GM21825 (cell line): ENCODE results near the gene UXS1.
A peak's percentile ranks its signal among the peaks of the same experiment; 100 is the strongest.
"Not testable (repeated sequence)": the region's sequence is repeated elsewhere in the genome, so short reads cannot be mapped to it uniquely, and the experiment has no call there.

ENCODE experiments used
- ATAC-seq: cut with Tn5 transposase; IDR thresholded peaks from one replicate; pipeline ENCODE4 v1.9.1; 2021; ENCODE audit warnings: mild to moderate bottlenecking, moderate library complexity; ENCODE audit not compliant: unreplicated experiment

Gene UXS1

DNA sequence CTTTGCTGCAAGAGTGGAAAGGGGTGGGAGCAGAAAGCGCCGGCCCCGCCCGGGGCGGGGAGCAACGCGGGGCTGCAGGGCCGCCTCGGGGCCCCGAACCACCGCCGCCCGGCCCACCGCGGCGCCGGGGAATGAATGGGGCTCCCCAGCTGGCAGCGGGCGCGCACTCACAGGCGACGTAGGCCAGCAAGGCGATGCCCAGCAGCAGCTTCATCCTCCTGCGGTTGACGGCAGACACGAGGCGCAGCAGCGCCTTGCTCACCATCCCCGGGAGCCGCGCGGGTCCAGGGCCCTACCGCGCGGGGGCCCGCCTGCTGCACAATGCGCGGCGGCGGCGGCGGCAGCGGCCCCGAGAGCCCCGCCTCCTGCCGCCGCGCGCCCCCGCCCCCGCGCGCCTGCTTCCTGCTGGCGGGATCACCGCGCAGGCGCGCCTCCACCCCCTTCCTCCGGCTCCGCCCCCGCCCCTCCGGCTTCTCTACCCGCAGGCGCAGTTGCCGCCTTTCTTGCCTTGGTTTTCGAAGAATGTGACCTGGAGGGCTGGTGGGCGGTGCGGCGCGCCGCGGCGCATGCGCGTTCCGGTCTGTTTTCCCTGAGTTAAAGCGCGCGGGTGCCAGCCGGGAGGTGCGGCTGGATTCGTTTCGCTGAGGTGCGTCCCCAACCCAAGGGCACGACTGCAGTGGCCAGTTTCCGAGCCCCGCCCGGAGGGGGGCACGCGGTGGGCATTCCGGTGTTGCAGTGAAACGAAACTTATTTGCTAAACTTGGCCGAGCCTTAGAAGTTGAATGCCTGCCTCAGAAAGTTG is at the start of gene UXS1:
UXS1 (minus strand) TSS at position 325 of the 802 bp plus-strand sequence; CDS start at position 265, 60 bp downstream.
- ATAC-seq = peak; percentile 66

DNA sequence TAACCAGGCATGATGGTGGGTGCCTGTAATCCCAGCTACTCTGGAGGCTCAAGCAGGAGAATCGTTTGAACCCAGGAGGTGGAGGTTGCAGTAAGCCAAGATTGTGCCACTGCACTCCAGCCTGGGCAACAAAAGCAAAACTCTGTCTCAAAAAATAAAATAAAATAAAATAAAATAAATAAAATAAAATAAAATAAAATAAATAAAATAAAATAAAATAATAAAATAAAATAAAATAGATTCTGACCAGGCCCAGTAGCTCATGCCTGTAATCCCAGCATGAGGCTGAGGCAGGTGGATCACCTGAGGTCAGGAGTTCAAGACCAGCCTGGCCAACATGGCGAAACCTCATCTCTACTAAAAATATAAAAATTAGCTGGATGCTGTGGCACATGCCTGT is 45.4 kb upstream of the UXS1 start:
- not testable (repeated sequence) for ATAC-seq

DNA sequence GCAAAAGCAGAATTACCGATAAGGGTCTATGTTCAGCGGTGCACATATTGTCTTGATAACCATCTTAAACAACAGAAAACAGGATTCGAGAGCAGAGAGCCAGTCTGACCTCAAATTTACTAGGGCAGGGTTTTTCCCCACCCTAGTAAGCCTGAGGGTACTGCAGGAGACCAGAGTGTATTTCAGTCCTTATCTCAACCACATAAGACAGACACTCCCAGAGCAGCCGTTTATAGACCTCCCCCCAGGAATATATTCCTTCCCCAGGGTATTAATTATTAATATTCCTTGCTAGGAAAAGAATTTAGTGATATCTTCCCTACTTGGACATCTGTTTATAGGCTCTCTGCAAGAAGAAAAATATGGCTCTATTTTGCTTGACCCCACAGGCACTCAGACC is 41.3 kb upstream of the UXS1 start:
- ATAC-seq = not testable (repeated sequence)

DNA sequence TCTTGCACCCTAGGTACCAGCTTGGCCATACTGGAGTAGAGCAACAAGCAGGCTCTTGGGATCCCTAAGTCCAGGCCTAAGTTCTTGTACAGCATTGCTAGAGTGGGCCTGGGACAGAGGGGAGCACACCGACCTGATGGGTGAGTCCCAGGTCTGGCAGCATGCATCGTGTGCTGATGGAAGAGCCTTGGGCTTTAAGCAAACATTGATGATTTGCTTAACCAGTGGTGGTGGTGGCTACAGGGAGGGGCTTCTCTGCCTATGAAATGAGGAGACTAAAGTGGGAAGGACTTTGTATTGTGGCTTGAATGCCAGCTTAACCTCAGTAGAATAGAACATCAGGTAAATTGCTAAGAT is 39.2 kb upstream of the UXS1 start:
- ATAC-seq = no peak

DNA sequence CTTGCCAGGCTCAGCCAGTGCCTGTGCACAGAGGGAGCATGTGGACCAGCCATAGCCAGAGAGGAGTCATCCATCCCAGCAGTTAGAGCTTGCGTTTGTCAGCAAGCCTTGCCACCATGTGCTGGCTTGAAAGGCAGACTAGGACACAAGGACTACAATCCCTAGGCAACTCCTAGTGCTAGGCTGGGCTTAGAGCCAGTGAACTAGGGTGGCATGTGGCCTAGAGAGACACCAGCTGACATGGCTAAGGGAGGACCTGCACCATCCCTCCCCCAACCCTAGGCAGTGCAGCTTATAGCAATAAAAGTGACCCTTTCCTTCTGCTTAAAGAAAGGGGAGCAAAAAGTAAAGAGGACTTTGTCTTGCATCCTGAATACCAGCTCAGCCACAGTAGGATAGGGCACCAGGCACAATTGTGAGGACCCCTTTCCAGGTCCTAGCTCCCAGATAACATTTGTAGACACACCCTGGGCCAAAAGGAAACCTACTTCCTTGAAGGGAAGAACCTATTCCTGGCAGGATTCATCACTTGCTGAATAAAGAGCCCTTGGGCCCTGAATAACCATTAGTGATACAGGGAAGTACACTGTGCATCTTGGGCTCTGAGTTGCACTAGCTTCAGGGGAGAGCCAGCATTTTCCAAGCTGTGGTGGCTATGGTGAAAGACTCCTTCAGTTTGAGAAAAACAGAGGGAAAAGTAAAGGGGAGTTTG is 38.7 kb upstream of the UXS1 start:
- no peak for ATAC-seq

DNA sequence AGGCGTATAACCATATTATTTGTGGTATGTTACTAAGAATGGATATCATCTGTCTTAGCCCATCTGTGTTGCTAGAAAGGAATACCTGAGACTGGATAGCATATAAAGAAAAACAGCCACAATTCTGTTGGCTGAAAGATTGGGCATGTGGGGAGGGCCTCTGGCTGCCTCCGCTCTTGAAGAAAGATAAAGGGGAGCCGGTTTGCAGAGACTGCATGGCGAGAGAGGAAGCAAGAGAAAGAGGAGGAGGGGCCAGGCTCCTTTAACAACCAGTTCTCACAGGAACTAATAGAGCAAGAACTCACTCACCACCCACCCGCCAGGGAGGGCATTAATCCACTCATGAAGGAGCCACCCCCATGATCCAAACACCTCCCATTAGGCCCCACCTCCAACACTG is 29.2 kb upstream of the UXS1 start:
- ATAC-seq = no peak

DNA sequence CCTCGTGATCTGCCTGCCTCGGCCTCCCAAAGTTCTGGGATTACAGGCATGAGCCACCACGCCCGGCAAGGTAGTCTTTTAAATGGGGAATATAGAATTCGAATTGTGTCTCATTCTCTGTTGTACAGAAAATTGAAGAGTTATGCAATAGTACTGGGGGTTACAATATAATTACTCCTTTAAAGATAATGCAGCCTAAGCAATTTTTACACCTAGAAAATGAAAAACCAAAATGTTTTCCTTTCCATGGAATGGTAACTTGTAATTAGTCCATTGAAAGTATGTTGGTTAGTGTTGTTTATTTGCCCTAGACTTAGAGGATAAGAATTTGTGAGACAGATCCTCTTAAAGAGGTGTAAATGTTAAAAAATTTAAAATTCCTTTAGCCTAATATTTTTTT is 28.0 kb upstream of the UXS1 start:
- not testable (repeated sequence) for ATAC-seq

DNA sequence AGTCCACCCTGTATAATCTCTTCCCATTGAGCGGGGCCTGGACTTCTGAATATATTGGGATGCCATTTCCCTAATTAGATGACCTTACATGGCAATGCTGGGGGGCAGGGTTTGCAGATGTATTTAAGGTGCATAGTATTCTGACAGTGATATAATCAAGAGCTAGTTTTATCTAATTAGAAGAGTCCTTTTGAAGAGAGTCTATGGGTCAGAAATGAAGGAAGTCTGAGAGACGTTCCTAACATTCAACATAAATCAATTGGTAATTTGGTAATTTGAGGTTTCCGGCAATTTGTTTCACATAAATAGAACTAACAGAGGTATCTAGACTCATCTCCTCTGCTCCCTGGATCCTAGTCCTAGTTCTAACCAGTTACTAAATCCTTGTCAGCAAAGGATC is 25.7 kb upstream of the UXS1 start:
- no peak for ATAC-seq

DNA sequence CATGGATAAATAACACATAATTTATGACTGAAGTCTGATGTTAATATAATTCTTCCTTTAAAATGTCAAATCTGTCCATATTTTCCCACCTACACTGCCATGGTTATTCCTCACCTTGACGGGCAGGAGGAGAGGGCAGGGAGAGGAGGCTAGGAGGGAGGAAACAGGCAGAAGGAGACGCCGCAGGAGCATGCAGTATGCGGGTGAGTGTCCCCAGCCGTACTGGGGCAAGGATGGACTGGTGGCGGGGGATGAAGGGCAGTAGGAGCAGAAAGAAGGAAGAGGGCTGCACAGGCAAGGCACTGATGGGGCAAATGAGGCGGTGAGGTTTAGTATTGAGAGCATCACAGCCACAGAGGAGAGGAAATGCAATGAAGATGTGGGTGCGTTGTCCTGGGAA is 25.1 kb upstream of the UXS1 start:
- not testable (repeated sequence) for ATAC-seq

DNA sequence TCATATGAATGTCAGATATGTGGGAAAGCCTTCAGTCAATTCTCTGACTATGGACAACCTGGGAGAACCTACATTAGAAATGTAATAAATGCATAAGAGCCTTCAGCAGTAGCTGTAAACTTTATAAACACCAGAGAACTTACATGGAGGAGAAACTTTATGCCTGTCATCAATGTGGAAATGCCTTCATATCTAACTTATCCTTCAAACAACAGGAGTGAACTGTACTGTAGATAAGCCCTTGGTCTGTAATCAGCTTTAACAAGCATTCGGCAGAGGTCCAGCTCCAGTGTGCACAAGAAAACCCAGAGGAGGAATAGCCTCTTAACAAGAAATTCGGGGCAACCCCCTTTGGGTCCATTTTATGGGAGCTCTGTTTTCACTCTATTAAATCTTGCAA is 14.8 kb upstream of the UXS1 start:
- no peak for ATAC-seq

DNA sequence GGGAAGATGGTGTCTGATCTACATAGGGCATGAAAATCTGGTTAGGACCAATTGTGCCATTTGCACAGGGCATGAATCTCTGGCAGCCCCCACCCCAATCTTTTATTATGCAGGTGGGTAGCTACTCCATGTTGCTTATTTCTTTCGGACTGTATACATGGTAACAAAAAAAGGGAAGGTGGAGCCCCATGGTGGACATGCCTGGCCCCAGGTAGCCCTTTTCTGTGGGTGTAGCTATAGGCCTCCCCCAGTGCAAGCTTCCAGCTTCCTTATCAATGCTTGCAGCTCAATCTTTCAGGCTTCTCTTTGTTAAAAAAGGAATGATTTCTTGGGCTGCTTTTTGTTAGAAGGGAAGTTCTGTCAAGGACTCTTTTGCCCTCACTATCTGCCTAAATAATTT is 14.3 kb upstream of the UXS1 start:
- ATAC-seq = no peak

DNA sequence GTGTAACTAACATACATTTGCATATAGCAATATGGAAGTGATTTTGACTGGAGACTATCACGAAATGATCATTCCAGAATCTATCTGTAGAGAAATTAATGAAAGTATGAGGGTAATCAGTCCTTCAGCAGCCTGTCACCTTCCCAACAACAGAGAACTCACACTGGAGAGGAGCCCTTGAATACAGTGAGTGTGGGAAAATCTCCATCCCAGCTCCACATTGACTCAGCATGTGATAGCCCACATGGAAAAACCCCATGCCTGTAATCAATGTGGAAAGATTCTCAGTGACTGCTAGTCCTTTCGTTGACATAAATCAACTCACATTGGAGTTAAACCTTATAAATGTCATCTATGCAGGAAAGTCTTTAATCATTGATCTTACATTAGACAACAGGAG is 13.1 kb upstream of the UXS1 start:
- ATAC-seq = no peak

DNA sequence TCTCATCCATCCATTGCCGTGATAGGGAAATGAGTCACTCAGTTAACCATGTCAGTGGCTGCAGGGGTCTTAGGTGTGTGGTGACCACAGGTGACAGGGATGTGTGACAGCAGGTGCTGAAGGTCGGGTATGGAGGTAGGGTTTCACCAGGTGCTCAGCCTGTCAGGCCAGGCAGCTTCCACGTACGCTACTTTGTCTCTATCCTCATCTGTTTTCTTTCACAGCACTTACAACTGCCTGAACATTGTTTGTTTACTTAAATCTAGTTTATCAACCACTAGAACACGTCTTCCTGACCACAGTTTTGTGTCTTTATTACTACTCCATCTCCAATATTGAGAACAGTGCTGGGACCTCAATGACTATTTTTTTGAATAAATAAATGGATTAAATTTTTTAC is 11.4 kb upstream of the UXS1 start:
- ATAC-seq = no peak

DNA sequence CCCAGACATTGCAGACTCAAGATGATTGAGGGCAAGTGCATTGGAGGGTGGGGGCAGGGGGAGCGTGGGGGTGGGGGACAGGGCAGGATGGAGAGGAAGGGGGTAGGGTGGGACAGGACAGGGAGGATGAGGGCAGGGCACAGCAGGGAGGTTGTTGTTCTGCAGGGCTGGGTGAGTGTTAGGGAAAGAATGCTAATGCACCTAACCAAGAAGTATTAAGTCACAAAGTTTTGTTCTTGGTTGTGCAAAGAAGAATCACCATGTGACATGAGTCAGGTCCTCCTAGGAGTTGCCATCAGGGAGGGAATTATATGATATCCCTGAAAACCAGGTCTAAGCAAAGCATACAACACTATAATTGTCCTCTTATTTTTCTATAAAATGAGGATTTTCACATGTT is 10.4 kb upstream of the UXS1 start:
- ATAC-seq = not testable (repeated sequence)

DNA sequence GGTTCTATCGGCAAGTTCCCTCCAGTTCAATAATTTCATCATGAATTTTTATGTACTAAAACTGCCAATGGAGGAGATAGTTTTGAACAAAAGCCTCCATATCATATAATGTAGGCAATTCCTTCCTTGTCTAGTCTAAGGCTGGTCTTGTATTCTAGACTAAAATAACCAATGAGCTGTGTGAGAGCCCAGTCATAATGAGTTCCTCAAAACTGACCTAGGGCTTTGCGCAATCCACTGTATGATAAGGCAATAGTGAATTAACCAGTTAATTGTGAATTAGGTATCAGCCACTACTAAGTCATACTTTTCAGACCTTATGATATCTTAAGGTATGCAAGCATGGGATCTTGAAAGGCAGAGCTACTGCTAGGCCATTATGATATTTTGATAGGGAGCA is 7.6 kb upstream of the UXS1 start:
- no peak for ATAC-seq

DNA sequence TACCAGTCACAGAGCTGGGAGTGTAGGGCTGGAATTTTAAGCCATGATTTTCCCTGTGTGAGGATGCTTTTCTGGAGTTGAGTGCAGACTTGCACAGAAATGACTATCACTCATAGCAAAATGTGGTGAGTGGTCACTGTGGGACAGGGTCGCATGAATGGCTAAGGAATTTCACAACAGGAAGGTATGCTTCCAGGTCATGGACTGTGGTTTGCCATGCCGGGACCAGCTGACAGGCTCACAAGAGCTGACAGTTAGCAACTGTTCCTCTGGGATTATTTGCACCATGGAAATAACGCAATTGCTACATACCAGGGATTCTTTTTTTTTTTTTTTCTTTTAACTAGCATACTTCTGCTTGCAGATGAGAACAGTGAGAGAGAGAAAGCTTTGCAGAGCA is 3.8 kb upstream of the UXS1 start:
- ATAC-seq = no peak

DNA sequence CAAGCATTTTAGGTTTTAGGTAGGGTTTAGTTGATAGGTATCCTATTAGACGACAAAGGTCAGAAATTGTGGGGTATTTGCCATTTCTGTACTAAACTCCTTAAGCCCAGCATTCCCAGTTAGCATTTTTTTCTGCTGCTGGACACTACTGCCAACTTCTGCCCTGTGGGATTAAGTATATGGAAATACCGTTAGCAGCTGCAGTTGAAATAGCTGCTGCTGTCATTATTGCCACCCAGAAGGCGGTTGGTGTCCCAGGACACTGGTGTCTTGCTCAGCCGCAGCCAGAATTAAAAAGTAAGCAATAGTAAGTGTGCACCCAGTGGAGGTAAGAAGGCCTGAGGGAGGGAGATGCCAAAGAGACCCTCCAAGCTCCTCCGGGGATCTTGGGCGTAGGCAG is 1.9 kb upstream of the UXS1 start:
- ATAC-seq = no peak

DNA sequence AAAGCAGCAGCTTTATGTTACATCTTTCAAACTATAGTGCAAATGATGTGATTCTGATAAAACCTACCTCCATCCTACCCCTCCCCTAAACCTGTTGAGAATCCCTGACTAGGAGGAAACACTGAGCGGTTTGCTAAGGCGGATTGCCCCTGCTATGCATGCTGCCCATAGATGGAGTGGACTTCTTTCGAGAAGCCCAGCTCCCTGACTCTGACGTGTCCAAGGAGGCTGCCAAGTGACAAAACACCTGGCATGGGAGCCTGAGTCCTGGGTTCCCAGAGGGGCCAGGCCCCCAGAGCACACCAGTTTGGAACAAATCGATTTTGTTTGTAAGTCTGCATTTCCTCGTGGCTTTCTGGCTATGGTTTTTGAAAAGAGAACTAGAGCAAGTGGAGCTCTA is 1.4 kb upstream of the UXS1 start:
- no peak for ATAC-seq

DNA sequence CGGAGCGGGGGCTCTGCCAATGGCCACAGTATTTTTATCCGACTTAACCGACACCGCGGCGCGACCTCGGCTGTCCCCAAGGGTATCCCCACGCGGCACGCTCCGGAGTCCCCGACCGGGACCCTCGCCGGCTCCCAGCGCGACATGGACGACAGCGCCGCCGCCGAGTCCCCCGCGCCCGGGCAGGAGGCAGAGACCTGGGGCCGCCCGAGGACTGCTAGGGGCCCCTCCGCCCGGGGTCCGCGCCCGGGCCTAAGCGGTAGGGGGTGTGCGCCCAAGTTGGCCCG is 468 bp downstream of the UXS1 start:
- ATAC-seq = no peak

DNA sequence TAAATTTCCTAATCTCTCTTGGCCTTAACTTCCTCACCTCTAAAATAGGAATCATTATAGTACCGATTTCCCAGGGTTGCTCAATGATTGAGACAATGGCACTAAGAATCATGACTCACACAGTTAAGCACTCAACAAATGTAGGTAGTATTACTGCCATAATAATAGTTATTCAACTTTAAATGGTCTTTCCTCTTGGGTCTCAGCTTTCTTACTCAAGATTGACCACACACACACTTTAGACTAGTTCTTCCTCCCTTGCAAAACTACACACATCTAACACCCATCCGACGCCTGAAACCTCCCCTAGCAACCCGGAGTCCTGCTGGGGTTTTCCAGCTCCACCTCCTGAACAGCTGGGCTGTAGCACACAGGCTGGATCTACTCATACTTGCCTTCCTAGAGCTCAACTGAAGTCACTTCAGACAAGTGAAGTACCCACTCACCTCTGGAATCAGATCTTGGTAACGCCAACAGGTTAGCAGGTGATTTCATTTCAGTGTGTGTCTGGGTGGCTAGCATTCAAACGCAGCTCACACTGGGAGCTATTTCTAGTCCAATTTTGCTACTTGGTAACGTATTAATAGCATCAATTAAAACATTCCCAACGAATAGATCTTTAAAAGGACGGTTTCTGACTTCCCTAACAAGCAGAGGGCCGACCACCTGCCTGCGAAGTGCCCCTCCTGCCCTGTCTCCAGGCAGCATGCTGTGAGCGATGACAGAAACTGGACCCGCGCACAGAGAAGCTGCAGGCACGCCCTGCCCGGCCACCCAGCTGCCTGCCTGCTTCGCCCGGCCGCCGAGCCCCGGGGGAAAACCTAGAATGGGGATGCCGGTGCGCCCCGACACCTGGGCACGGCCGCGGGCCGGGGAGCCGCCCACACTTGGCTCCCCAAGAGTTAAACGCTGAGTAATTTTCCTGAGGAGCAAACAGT is 1.1 kb downstream of the UXS1 start:
- ATAC-seq = peak; percentile 41

DNA sequence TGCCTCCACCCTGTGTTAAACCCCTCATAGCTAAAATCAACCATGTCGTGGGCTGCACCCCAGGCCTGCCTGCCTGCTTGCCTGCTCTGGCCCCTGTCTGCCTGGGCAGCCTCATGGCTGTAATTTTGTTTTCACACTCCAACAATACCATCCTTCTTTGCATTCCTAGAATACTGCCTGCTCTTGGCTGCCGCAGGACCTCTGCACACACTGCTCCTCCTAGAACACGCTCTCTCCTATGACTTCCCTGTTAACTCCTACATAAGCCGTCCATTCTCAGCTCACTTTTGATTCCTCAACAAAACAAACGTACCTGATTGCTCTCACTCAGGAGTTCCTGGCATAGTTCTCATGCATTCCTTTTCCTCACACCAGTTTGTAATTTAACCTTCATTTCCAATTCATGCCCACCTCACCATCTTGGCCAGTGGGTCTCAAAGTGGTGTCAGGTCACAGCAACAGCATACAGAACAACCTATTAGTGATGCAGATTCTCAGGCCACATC is 2.5 kb downstream of the UXS1 start:
- no peak for ATAC-seq
